GM12878 (cell line): ENCODE data around the gene SGF29. TPM values are rescaled to one million over a fixed set of nuclear protein-coding genes. Genes with fewer than 3 reads are reported as not detected.

Source experiments
- ATAC-seq: fragments of 200-7000 bp; cut with Tn5 transposase; 3 replicates; pipeline ENCODE4 v1.9.1; 2020; ENCODE audit warnings: mild to moderate bottlenecking, moderate library complexity
- BruUV-seq: library from RNA; stranded (reverse); fragments of 400-500 nt; replicated peaks from 2 replicates; lab custom pipeline; 2021; lab: Mats Ljungman, UMichigan
- CTCF ChIA-PET: fragments of 300-600 bp; sonication (Branson Sonifier 250); formaldehyde crosslinking; extraction: SDS; loops from one replicate; lab custom pipeline; 2021; ENCODE audit warnings: inconsistent platforms; lab: Yijun Ruan, JAX
- POLR2A ChIA-PET: fragments of 350-600 bp; formaldehyde crosslinking; extraction: SDS; loops from one replicate; lab custom pipeline; 2021; ENCODE audit warnings: inconsistent platforms; lab: Charles Lee
- RAD21 ChIA-PET: fragments of 300-600 bp; sonication (Branson Sonifier 250); formaldehyde crosslinking; loops from one replicate; lab custom pipeline; 2023; ENCODE audit warnings: antibody characterized with exemption; ENCODE audit not compliant: unreplicated experiment; lab: Charles Lee
- SMC1A ChIA-PET: fragments of 300-600 bp; sonication (Branson Sonifier 250); formaldehyde crosslinking; loops from one replicate; lab custom pipeline; 2023; ENCODE audit not compliant: unreplicated experiment, uncharacterized antibody; lab: Charles Lee
- DNase-seq: peaks from one replicate; pipeline ENCODE4 v3.0.0-alpha.2; 2011; ENCODE audit warnings: low read depth, low spot score
- FAIRE-seq: peaks from 3 replicates; lab custom pipeline; 2011; peaks lifted over from hg19 to GRCh38; lab: Jason Lieb, UNC
- H2AFZ ChIP-seq: 2 replicates; pipeline ENCODE4 v1.6.0; 2011; ENCODE audit warnings: low read depth, low read length, control low read depth; ENCODE audit not compliant: control insufficient read depth
- H3K27ac ChIP-seq: 2 replicates; pipeline ENCODE4 v1.5.1; 2011; ENCODE audit warnings: control low read depth; ENCODE audit not compliant: control insufficient read depth, insufficient read depth
- H3K27me3 ChIP-seq, 2 experiments: replicated peaks in 1 of 2; 2 replicates each; pipeline versions ENCODE4 v1.6.0 to v1.6.1; 2011; ENCODE audit warnings: low read length in 1 of 2; ENCODE audit not compliant: control insufficient read depth in 2 of 2, insufficient read depth in 2 of 2
- H3K36me3 ChIP-seq, 2 experiments: 2 replicates each; pipeline ENCODE4 v1.5.1; 2011; ENCODE audit warnings: low read length in 1 of 2; ENCODE audit not compliant: control insufficient read depth in 2 of 2, insufficient read depth in 2 of 2
- H3K4me1 ChIP-seq: 2 replicates; pipeline ENCODE4 v1.6.1; 2011; ENCODE audit warnings: mild to moderate bottlenecking, low read length, moderate library complexity, mixed read lengths; ENCODE audit not compliant: control insufficient read depth, insufficient read depth
- H3K4me2 ChIP-seq: 2 replicates; pipeline ENCODE4 v1.6.0; 2011; ENCODE audit warnings: control low read depth; ENCODE audit not compliant: control insufficient read depth, insufficient read depth
- H3K4me3 ChIP-seq: fragments of 200-600 bp; sonication (generic); 2 replicates; pipeline ENCODE4 v1.5.1; 2016
- H3K79me2 ChIP-seq: 2 replicates; pipeline ENCODE4 v1.6.0; 2011; ENCODE audit warnings: low read length; ENCODE audit not compliant: control insufficient read depth, insufficient read depth
- H3K9ac ChIP-seq: 2 replicates; pipeline ENCODE4 v1.8.0; 2011; ENCODE audit warnings: low read length, control low read depth, mixed read lengths; ENCODE audit not compliant: control insufficient read depth, insufficient read depth
- H3K9me3 ChIP-seq: replicated peaks from 3 replicates; pipeline ENCODE4 v1.5.1; 2011; ENCODE audit warnings: mild to moderate bottlenecking, low read length; ENCODE audit not compliant: control insufficient read depth, insufficient read depth
- H4K20me1 ChIP-seq: 2 replicates; pipeline ENCODE4 v1.6.0; 2011; ENCODE audit not compliant: control insufficient read depth, insufficient read depth
- FOS ChIP-seq: IDR thresholded peaks from 3 replicates; pipeline ENCODE4 v1.6.1; 2011; ENCODE audit warnings: borderline replicate concordance; ENCODE audit not compliant: insufficient read length; ENCODE audit errors: extremely low read depth
- NR2F1 ChIP-seq: fragments of 450-650 bp; conservative IDR thresholded peaks from 2 replicates; pipeline ENCODE4 v1.6.1; 2017; ENCODE audit warnings: mild to moderate bottlenecking
- SPI1 ChIP-seq: IDR thresholded peaks from 2 replicates; pipeline ENCODE4 v1.6.1; 2011; ENCODE audit warnings: low read depth, mild to moderate bottlenecking, low read length, moderate library complexity, borderline replicate concordance; ENCODE audit not compliant: insufficient read depth
- ZBTB33 ChIP-seq: fragments of 450-650 bp; IDR thresholded peaks from 2 replicates; pipeline ENCODE4 v1.6.1; 2017; ENCODE audit warnings: mild to moderate bottlenecking
- ZZZ3 ChIP-seq: IDR thresholded peaks from 2 replicates; pipeline ENCODE4 v1.6.1; 2011; ENCODE audit warnings: low read depth; ENCODE audit not compliant: control insufficient read depth, insufficient read length
- WGBS: methylation state at CpG from one replicate; pipeline ENCODE4 v1.1.6; 2016; ENCODE audit warnings: low lambda C conversion rate; ENCODE audit not compliant: insufficient replicate concordance, insufficient coverage; ENCODE audit errors: missing lambda C conversion rate; 5-methylcytosine and 5-hydroxymethylcytosine counted together
- in situ Hi-C: fragments of 300-500 bp; cut with MboI; formaldehyde crosslinking; loops from 9 replicates; pipeline ENCODE4 v1.14.3; 2018; ENCODE audit warnings: mixed read lengths
- intact Hi-C: fragments of 100-400 bp; cut with micrococcal nuclease; formaldehyde crosslinking; loops from one replicate; pipeline ENCODE4 v1.14.2; 2022; ENCODE audit not compliant: unreplicated experiment
- polyA plus RNA-seq, 11 experiments: library from polyadenylated mRNA; depleted of rRNA in 4 of 11; unstranded in 6 of 11; stranded (reverse) in 5 of 11; fragments of >200 nt; fragmentation: Nextera tagmentation in 4 of 11; fragmentation: Illumina TruSeq in 1 of 11; extraction: Ambion mirVana in 4 of 11; extraction: Trizol in 1 of 11; gene quantifications; 1 replicate in 1 of 11; 2 replicates in 10 of 11; pipeline versions ENCODE4 v1.2.1 to v1.2.3, GENCODE V29; 2011 to 2016; ENCODE audit warnings: inconsistent platforms in 2 of 11, missing spikeins in 2 of 11, low read depth in 1 of 11
- total RNA-seq, 4 experiments: library from RNA; depleted of rRNA in 3 of 4; stranded (reverse); fragments of >200 nt in 3 of 4; fragmentation: Illumina TruSeq in 1 of 4; extraction: Trizol in 1 of 4; gene quantifications; 2 replicates each; pipeline versions ENCODE4 v1.2.1 to v1.2.3, GENCODE V29; 2013 to 2021

Gene SGF29
- total and polyA plus RNA-seq, 10 of the 15 experiments (the other 5 are each of a cell fraction or from before 2014, with no cell fraction given), result 2.2 to 20.1 (median 12.3) TPM

DNA sequence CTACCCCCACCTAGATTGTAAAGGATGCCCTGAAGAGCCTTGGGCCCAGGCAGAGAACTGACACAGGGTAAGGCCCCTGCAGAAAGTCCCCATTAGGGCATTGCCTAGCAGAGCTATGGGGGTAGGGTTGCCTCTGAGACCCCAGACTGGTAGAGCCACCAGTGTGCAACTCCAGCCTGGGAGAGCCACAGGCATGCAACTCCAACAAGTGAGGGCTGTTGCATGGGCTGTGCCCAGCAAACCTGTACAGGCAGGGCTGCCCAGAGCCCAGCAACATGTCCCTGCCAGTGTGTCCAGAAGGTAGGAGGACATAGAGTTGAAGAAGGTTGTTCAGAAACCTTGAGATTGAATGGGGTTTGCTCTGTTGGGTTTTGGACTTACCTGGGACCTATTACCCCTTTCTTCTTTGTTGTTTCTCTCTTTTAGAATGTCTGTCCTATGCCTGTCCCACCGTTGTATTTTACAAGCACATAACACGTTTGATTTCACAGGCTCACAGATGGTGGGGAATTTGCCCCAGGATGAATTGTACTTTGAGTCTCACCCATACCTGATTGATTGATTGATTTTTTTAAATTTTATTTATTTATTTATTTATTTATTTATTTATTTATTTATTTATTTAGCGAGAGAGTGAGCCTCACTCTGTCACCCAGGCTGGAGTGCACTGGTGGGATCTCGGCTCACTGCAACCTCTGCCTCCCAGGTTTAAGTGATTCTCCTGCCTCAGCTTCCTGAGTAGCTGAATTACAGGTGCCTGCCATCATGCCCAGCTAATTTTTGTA lies 16.4 kb downstream of the SGF29 start:
- Histone ChIP-seq H3K36me3 (no peaks in the 10 kb centered on the region), H4K20me1 (no peaks in the 10 kb centered on the region), H3K4me3 (no peak overlapping the region), H3K27me3 (no peaks in the 10 kb centered on the region), H3K4me2 (no peak overlapping the region), H2AFZ (no peak overlapping the region), H3K9me3 (peaks cover 5% of the 10 kb centered on the region; the same call in 1 of the 3 replicates), H3K27ac (no peak overlapping the region), H3K4me1 (no peaks in the 10 kb centered on the region), H3K79me2 (no peaks in the 10 kb centered on the region), H3K9ac (no peak overlapping the region)
- RAD21 ChIA-PET, result no interaction called here
- no peak for DNase-seq
- CTCF ChIA-PET, result interaction anchor here (1.1 kb wide), 1 partner anchor 12 kb away, joined by 5 read pairs; no protein-coding TSS in a partner anchor
- 100% methylated on average over 4 of the region's 4 CpGs for WGBS
- no peak for FAIRE-seq
- POLR2A ChIA-PET, result no interaction called here
- TF ChIP-seq FOS (no peak), ZZZ3 (no peak), NR2F1 (no peak), SPI1 (no peak), ZBTB33 (no peak)
- intact Hi-C loops (no loop called here), in situ Hi-C loops (no loop called here)
- ATAC-seq, result no peak
- no TSS peak for BruUV-seq
- SMC1A ChIA-PET, result no interaction called here
